Activated CD8-positive, alpha-beta memory T cell treated with anti-CD3 and anti-CD28 coated beads, Interleukin-2, amount 50 U/mL, for 1 hour (primary cell): ENCODE data around the gene SLIT1.

Experiments used
- DNase-seq: peaks from one replicate; pipeline ENCODE4 v3.0.0-alpha.2; 2020; ENCODE audit errors: extremely low read depth

SLIT1 gene

DNA sequence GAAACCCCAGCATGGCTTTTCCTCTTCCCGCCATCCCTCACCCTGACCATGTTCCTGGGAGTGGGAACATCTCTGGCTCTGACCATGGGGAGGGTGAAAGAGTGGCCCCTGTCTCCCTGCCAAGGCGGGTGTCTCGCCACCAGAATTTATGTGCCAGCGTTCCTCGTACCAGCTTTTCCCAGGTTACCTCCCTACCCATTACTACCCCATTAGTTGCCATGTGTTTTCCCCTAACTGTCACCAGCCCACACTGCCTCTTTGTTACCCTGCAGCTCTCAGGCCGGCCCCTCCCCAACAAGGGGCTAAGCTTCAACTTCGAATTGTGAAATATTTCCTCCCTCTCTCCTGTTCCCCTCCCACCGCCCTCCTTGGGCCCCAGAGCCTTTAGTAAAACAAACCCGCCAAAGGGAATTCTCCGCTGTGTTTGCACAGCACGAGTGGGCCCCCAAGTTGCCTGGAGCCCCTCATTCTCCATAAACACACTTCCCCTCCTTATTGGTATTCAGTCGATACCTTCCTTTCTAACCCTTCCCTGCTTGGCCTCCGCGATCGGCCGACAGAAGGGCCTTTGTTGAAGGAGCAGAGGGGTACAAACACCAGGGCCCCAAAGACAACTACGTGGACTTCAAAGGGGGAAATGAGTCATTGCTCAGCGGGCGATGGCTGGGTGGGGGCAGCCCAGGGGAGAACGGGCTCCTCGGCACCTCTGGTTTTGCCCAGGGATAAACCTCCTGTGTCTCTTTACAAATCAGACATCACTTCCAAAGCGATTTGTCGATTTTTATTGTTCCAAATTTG is 45.5 kb downstream of the SLIT1 start:
- DNase-seq, result no peak

GRCh38 chr10:97139651-97140048 is 46.1 kb downstream of the SLIT1 start:
- DNase-seq, result no peak

- no peak for DNase-seq
Observed at GRCh38 chr10:97138846-97139245, 46.9 kb downstream of the SLIT1 start.

DNA sequence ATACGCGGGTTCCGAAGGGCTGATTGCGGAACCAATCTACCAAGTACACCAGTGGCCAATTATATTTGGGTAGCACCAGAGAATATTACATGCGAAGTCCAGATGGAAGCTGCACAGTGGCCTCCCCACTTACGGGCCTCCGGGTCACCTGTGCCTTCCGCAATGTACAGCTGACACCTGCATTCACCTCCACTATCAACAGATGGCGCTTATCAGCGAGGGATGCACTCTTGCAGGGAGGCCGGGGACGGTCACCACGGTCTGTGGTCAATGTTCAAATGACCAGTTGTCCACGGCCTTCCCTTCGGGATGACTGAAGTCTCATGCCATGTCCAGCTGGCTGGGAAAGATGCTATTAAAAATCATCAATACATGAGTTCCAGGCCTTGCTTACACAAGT is 47.6 kb downstream of the SLIT1 start:
- no peak for DNase-seq

DNA sequence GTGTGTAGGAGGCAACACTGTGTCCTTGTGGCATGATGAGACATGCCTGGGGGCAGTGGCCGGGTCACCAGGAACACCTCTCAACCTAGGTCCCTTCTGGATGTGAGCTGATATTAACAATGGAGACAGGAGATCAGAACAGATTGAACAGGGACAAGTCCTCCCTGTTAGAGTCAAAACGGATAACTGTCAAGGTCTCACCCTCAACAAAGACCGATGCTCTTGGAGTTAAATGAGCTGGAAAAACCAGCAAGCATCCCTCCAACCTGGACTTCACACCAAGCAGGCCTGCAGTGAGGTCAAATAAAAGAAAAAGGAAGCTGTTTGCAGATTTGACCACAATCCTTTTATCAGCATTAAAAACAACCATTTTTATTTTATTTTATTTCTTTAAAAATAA is 49.0 kb downstream of the SLIT1 start:
- no peak for DNase-seq

- no peak for DNase-seq
Observed at GRCh38 chr10:97135464-97135863, 50.3 kb downstream of the SLIT1 start.

DNA sequence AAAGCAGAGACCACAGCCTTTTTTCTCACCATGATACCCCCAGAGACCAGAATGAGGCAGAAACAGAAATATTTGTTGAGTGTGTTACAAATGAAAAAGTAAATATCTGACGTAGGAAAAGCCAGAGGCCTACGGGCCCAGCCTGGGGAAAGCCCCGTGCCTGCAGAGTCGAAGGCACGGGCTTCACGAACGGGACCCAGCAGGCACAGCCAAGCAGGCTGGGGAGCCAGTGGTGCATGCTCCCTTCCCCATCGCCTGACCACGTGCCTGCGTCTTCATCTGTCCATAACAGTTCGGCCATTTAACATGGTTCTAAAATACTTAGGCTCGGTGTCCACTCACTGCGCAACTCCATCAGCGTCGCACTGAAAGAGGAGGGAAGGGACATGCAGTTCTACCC is 50.8 kb downstream of the SLIT1 start:
- no peak for DNase-seq

DNA sequence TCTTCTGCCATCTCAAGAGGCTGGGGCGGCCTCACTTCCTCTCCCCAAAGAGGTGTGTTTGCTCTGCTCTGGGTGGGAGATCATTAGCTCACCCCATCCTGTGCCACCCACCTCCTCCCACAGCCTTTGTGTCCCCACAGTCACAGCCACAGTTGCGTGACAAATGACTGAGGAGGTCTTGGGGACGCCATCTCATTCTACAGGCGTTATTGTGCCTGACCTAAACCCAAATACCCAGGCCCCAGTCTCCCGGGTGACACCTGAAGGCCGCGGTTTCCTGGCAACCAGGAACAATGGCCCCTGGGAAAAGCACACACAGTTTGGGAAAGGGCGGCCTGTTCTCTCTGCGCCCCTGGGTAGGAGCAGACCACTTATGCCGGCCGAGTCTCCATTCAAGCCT is 51.6 kb downstream of the SLIT1 start:
- no peak for DNase-seq

DNA sequence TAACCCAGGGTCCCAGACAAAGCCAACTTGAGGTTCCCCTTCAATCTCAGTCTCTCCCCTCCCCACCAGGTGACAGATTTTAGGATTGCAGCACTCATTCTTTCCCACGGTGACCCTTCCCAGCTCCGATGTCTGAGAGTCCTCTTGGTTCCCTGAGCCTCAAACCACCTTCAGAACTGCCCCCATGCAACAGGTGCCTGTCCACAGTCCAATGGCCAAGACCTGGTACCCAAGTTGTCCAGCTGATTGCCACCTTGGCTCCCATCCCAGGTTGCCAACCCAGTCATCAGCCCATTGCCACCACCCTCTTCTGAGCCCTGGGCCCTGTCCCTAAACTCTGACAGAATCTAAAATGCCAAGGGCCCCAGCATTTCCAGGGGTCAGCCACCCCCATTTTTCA is 53.5 kb downstream of the SLIT1 start:
- no peak for DNase-seq

GRCh38 chr10:97131666-97132065 is 54.1 kb downstream of the SLIT1 start:
- no peak for DNase-seq

DNA sequence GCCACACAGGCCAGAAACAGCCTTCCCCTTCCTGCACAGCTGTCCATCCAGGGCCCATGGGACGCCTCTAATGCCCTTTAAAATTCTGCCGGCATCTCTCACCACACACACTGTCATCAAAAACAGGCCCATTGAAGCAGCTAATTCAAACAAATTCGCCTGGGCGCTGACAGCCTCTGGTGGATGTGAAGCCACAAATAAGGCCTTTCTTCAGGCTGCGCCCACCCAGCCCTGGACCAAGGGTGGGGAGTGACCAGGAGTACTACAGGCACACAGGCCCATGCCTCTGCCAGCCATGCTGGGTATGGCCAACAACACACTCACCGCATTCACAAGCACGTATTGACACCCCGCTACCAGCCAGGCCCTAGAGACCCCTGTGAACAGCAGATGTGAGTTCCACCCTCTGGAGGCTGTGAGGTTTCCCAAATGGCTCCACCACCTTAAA is 54.6 kb downstream of the SLIT1 start:
- no peak for DNase-seq

GRCh38 chr10:97129666-97130065 is 56.1 kb downstream of the SLIT1 start:
- DNase-seq, result no peak

- no peak for DNase-seq
Observed at GRCh38 chr10:97128516-97129154, 57.1 kb downstream of the SLIT1 start.

GRCh38 chr10:97128039-97128492 is 57.7 kb downstream of the SLIT1 start:
- no peak for DNase-seq

- no peak for DNase-seq
Observed at GRCh38 chr10:97127509-97127908, 58.2 kb downstream of the SLIT1 start.

- DNase-seq, result no peak
Observed at GRCh38 chr10:97124211-97124610, 61.5 kb downstream of the SLIT1 start.

GRCh38 chr10:97123765-97124164 is 62.0 kb downstream of the SLIT1 start:
- DNase-seq, result no peak

GRCh38 chr10:97121041-97121440 is 64.7 kb downstream of the SLIT1 start:
- no peak for DNase-seq

GRCh38 chr10:97120370-97120769 is 65.4 kb downstream of the SLIT1 start:
- no peak for DNase-seq

GRCh38 chr10:97119058-97119745 is 66.6 kb downstream of the SLIT1 start:
- no peak for DNase-seq

- no peak for DNase-seq
Observed at GRCh38 chr10:97117372-97117771, 68.4 kb downstream of the SLIT1 start.

GRCh38 chr10:97116462-97117162 is 69.1 kb downstream of the SLIT1 start:
- no peak for DNase-seq
